ENCODE measurements around the gene XIRP2.

The XIRP2 gene

DNA sequence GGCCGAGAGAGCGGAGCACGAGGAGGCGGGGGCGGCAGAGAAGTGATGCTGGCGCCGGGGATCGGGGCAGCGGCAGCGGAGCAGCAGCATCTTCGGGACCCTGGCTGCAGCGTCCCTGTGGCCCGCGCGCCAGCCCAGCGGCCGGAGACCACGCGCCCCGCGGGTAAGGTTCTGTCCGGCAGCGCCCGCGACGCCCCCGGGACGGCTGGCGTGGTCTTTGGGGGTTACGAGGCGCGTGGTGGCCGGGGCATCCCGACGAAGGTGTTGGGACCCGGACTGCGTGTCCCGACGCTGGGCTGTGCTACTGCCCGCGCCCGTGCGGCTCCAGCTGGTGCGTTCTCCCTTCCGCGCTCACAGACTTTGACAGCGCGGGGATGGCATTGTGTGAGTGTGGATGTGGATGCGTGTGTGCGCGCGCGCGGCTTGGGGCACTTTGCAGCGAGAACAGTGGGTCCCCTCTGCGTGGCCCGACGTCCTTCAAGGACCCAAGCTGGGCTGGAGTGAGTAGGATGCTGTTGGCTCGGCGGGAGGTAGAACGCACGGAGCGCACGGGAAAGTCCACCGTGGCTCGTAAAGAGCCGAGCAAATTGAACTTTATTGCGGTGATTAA, 405.0 kb downstream of the XIRP2 start:
- peak; percentile 67 for DNase-seq (ENCODE audit: low spot score)

DNA sequence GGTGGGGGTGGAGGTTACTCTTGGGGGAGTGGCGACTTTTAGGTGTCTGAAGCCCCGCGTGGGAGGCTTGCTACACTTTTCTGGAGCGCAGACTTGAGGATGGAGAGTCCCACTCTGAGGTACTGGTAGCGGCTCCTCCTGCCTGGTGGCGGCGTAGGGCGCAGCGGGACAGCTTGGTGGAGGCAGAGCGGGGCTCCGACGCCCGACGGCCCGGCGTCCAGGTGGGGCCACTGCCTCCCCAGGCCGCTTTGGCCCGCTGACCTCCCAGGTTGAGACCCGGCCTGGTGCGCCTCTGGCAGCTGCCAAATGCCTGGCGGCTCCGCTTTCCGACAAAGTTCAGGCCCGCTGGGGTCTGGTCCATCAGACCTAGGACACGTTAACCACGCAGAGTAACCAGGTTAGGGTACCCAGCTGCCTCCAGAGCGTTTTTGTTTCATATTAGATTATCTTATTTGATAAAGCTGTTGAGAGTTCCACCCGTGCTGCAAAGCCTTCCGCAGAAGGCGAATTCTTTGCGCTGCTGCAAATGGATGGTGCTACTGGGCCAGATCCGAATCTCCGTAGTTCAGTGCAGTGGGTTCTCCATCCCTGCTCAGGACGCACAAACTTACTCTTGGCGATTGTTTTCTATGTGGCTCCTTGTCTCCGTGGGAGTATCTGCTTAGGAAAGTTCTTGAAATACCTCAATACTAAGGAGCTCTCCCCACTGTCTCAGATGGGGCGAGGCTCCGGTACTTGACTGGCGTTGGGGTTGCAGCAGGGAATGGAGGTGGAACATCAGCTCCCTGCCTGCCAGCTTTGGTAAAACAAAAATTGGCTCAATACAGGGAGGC, 405.9 kb downstream of the XIRP2 start:
- DNase-seq (ENCODE audit: low spot score) = peak; percentile 63

DNA sequence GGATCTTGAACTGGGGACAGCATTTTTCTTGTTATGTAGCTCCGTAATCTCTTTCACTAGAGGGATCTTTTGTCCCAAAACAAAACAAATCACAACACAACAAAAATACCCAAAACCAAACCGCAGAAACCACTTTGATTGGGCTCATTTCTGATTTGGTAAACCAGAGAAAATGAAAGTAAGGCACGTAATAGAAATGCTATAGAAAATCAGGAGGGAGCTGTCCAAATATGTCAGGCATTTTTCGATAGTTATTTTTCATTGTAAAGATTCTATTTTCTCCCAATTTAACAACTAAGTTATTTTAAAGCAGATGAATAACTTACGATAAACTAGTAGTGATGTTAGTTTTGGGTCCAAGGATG, 406.5 kb downstream of the XIRP2 start:
- DNase-seq (ENCODE audit: low spot score) = no peak

DNA sequence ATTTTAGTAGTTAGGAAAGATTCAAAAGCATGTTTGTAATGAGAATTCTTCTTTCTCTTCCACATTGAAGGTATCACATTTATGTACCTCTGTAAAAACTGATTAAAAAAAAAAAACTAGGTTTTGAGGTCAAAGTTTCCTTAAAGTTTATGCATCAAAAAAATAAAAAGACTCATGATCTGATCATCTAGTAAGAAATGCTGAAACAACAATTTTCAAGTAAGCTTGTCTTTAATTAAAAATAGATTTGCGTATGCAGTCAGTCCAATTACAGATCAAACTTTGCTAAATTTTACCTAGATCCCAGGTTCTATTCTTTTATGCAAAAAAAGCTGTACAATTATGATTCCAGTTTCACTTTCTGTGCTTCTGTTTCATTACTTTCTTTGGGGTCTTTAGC, 409.0 kb downstream of the XIRP2 start:
- no peak for DNase-seq (ENCODE audit: low spot score)

DNA sequence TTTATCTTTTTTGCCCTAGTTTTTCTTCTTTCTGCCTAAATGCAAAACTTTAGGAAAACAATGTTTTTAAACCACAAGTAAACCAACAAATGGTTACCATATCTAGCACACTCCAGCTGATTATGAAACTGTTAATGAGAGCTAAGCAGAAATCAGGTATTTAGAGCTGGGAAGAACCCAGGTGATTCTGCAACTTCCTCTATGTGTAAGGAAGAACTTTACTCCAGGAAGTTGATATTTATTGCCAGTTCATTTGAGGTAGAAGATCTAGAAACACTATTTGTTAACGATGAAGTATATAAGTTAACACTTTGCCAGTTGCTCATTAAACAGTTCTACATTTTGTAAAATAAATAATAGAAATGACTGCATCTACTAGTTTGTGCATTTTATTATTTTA, 409.7 kb downstream of the XIRP2 start:
- no peak for DNase-seq (ENCODE audit: low spot score)

Measured in ecto neural progenitor cell (in vitro differentiated cells).